ENCODE data around the gene ARHGEF19.

DNA sequence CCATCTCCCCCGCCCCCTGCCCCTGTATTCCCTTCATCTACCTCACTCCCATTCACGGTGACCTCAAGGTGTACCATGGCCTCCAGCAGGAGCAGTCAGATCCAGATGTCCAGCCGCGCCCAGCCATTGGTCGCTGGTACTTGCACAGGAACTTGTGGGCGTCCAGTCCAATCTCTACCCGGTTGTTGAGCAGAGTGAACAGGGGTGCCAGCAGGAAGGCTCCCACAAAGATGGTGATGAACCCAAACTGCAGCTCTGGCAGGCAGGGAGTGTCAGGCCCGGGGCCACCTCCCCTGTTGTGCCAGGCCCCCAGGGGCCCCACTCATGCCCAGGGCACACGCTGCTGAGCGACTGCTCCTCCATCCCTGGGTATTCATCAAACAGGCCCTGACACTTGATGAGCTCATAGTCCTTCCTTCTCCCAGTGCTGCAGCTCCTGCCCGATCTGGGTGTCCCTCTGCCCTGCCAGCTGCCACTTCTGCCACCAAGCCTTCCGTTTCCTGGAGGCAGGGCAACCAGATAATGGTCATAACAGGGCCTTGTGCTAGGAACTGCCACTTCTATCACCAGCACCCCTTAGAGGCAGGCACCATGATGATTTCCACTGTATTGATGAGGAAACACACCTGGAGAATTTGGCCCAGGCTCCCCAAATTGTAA, 5.7 kb upstream of the ARHGEF19 start:
- TF ChIP-seq, protein P1, sequence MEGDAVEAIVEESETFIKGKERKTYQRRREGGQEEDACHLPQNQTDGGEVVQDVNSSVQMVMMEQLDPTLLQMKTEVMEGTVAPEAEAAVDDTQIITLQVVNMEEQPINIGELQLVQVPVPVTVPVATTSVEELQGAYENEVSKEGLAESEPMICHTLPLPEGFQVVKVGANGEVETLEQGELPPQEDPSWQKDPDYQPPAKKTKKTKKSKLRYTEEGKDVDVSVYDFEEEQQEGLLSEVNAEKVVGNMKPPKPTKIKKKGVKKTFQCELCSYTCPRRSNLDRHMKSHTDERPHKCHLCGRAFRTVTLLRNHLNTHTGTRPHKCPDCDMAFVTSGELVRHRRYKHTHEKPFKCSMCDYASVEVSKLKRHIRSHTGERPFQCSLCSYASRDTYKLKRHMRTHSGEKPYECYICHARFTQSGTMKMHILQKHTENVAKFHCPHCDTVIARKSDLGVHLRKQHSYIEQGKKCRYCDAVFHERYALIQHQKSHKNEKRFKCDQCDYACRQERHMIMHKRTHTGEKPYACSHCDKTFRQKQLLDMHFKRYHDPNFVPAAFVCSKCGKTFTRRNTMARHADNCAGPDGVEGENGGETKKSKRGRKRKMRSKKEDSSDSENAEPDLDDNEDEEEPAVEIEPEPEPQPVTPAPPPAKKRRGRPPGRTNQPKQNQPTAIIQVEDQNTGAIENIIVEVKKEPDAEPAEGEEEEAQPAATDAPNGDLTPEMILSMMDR (conservative IDR thresholded peaks at IDR 0.05; ENCODE audit: low read depth, low read length): no peak
- no peak for TF ChIP-seq POLR2A (IDR thresholded peaks at IDR 0.05; ENCODE audit: low read depth, low read length)
- no peak for TF ChIP-seq MAFK (IDR thresholded peaks at IDR 0.05; ENCODE audit: low read depth, low read length)
- no peak for TF ChIP-seq MAZ (IDR thresholded peaks at IDR 0.05; ENCODE audit: borderline replicate concordance, low read depth, low read length)
- TF ChIP-seq USF2 (IDR thresholded peaks at IDR 0.05; ENCODE audit: low read depth, low read length): no peak
- TF ChIP-seq RAD21 (IDR thresholded peaks at IDR 0.05; ENCODE audit: low read length): no peak
- TF ChIP-seq BHLHE40 (IDR thresholded peaks at IDR 0.05; ENCODE audit: low read depth, low read length): no peak
- no peak for TF ChIP-seq SMC3 (IDR thresholded peaks at IDR 0.05; ENCODE audit: low read depth, low read length)
- no peak for TF ChIP-seq CHD1 (IDR thresholded peaks at IDR 0.05; ENCODE audit: low read depth, low read length)
